IMR-90 (cell line): ENCODE results near the gene NUP153. TPM values are rescaled to one million over a fixed set of nuclear protein-coding genes. Genes with fewer than 3 reads are reported as not detected.

Experiments
- ATAC-seq: fragments of 200-7000 bp; cut with Tn5 transposase; 2 replicates; pipeline ENCODE4 v1.9.1; 2020; ENCODE audit warnings: low read depth, mild to moderate bottlenecking, moderate library complexity
- BruUV-seq: library from RNA; stranded (reverse); fragments of 400-500 nt; replicated peaks from 2 replicates; lab custom pipeline; 2021; lab: Mats Ljungman, UMichigan
- CTCF ChIA-PET: fragments of 300-600 bp; formaldehyde crosslinking; extraction: SDS; loops from one replicate; lab custom pipeline; 2021; ENCODE audit warnings: antibody characterized with exemption; lab: Yijun Ruan, JAX
- POLR2A ChIA-PET: fragments of 300-600 bp; sonication (Branson Sonifier 250); formaldehyde crosslinking; loops from one replicate; lab custom pipeline; 2022; ENCODE audit warnings: antibody characterized with exemption; ENCODE audit not compliant: unreplicated experiment; lab: Charles Lee
- DNase-seq: peaks from one replicate; pipeline ENCODE4 v3.0.0; 2013
- H2AFZ ChIP-seq: replicated peaks from 2 replicates; pipeline ENCODE3; 2013; ENCODE audit warnings: low read length, mild to moderate bottlenecking; ENCODE audit not compliant: poor library complexity
- H2AK5ac ChIP-seq: 2 replicates; pipeline ENCODE4 v1.6.1; 2013; ENCODE audit warnings: low read depth, low read length, inconsistent platforms
- H2AK9ac ChIP-seq: replicated peaks from 2 replicates; pipeline ENCODE3; 2013; ENCODE audit warnings: mild to moderate bottlenecking, low read depth, low read length, moderate library complexity; ENCODE audit not compliant: poor library complexity
- H2BK120ac ChIP-seq: 2 replicates; pipeline ENCODE4 v1.6.1; 2013; ENCODE audit warnings: low read depth, low read length, inconsistent platforms
- H2BK15ac ChIP-seq: 3 replicates; pipeline ENCODE4 v1.6.1; 2013; ENCODE audit warnings: low read depth, low read length, inconsistent platforms
- H2BK20ac ChIP-seq: 2 replicates; pipeline ENCODE4 v1.6.1; 2013; ENCODE audit warnings: low read depth, mild to moderate bottlenecking, inconsistent platforms, low read length, moderate library complexity
- H2BK5ac ChIP-seq: 2 replicates; pipeline ENCODE4 v1.6.1; 2013; ENCODE audit warnings: mild to moderate bottlenecking, low read depth, low read length, inconsistent platforms; ENCODE audit not compliant: poor library complexity, severe bottlenecking
- H3K14ac ChIP-seq: replicated peaks from 2 replicates; pipeline ENCODE4 v1.6.1; 2013; ENCODE audit warnings: low read depth, low read length, inconsistent platforms
- H3K18ac ChIP-seq: 2 replicates; pipeline ENCODE4 v1.6.1; 2013; ENCODE audit warnings: low read depth, low read length, control low read depth
- H3K23ac ChIP-seq: 2 replicates; pipeline ENCODE4 v1.6.1; 2013; ENCODE audit warnings: low read depth, low read length, inconsistent platforms
- H3K27ac ChIP-seq: 2 replicates; pipeline ENCODE4 v1.5.1; 2013; ENCODE audit warnings: mild to moderate bottlenecking, control low read depth, low read length; ENCODE audit not compliant: insufficient read depth
- H3K27me3 ChIP-seq: 2 replicates; pipeline ENCODE4 v1.6.1; 2013; ENCODE audit warnings: low read length; ENCODE audit not compliant: control insufficient read depth, insufficient read depth
- H3K36me3 ChIP-seq: 2 replicates; pipeline ENCODE4 v1.6.1; 2013; ENCODE audit warnings: low read length, mixed read lengths; ENCODE audit not compliant: control insufficient read depth, insufficient read depth
- H3K4ac ChIP-seq: 2 replicates; pipeline ENCODE4 v1.6.1; 2013; ENCODE audit warnings: low read depth, low read length, inconsistent platforms
- H3K4me1 ChIP-seq: 2 replicates; pipeline ENCODE4 v1.6.1; 2013; ENCODE audit warnings: low read length, mixed read lengths; ENCODE audit not compliant: control insufficient read depth, insufficient read depth
- H3K4me2 ChIP-seq: 2 replicates; pipeline ENCODE4 v1.6.1; 2013; ENCODE audit warnings: low read depth, mild to moderate bottlenecking, control low read depth, low read length, moderate library complexity
- H3K4me3 ChIP-seq: 2 replicates; pipeline ENCODE4 v1.5.1; 2013; ENCODE audit warnings: low read depth, mild to moderate bottlenecking, control low read depth, low read length, moderate library complexity; ENCODE audit not compliant: insufficient read depth
- H3K56ac ChIP-seq: 2 replicates; pipeline ENCODE4 v1.6.1; 2013; ENCODE audit warnings: low read length, inconsistent platforms; ENCODE audit not compliant: insufficient read depth; ENCODE audit errors: extremely low read depth
- H3K79me1 ChIP-seq, 2 experiments: 2 replicates each; pipeline ENCODE4 v1.6.1; 2013; ENCODE audit warnings: low read length in 2 of 2, inconsistent platforms in 1 of 2, low read depth in 1 of 2
- H3K9ac ChIP-seq: 2 replicates; pipeline ENCODE4 v1.6.1; 2013; ENCODE audit warnings: low read depth, low read length, control low read depth
- H3K9me1 ChIP-seq: 2 replicates; pipeline ENCODE4 v1.6.1; 2013; ENCODE audit warnings: low read length, inconsistent platforms; ENCODE audit not compliant: insufficient read depth
- H3K9me3 ChIP-seq: 2 replicates; pipeline ENCODE4 v1.6.1; 2013; ENCODE audit warnings: low read length; ENCODE audit not compliant: control insufficient read depth, insufficient read depth
- H4K20me1 ChIP-seq: 2 replicates; pipeline ENCODE4 v1.6.1; 2013; ENCODE audit warnings: low read length, inconsistent platforms; ENCODE audit not compliant: insufficient read depth
- H4K5ac ChIP-seq: 2 replicates; pipeline ENCODE4 v1.6.1; 2013; ENCODE audit warnings: mild to moderate bottlenecking, low read depth, low read length, control low read depth
- H4K8ac ChIP-seq, 2 experiments: 2 replicates each; pipeline ENCODE4 v1.6.1; 2013; ENCODE audit warnings: low read depth in 2 of 2, low read length in 2 of 2, control low read depth in 1 of 2, inconsistent platforms in 1 of 2
- H4K91ac ChIP-seq: 2 replicates; pipeline ENCODE4 v1.6.1; 2013; ENCODE audit warnings: low read depth, low read length, inconsistent platforms; ENCODE audit not compliant: insufficient read depth
- CEBPB ChIP-seq: IDR thresholded peaks from 2 replicates; pipeline ENCODE4 v1.6.1; 2012; ENCODE audit warnings: low read depth, low read length, improper control_type of control experiment
- RAD21 ChIP-seq: IDR thresholded peaks from 2 replicates; pipeline ENCODE4 v1.6.1; 2012; ENCODE audit warnings: low read length, improper control_type of control experiment
- WGBS, 2 experiments: methylation state at CpG; one replicate each; pipeline versions ENCODE4 v1.1.5 to v1.1.7; 2013; ENCODE audit warnings: missing lambda C conversion rate in 2 of 2; ENCODE audit not compliant: insufficient read length in 1 of 2; ENCODE audit errors: extremely low coverage in 2 of 2; 5-methylcytosine and 5-hydroxymethylcytosine counted together
- dilution Hi-C: fragments of 300-500 bp; cut with HindIII; formaldehyde crosslinking; loops from one replicate; pipeline ENCODE4 v1.14.3; 2018; ENCODE audit warnings: low sequenced_read_pairs; ENCODE audit not compliant: unreplicated experiment
- in situ Hi-C: fragments of 300-500 bp; cut with MboI; formaldehyde crosslinking; loops from 3 replicates; pipeline ENCODE4 v1.14.3; 2019; ENCODE audit warnings: low sequenced_read_pairs, inconsistent platforms, mixed read lengths
- intact Hi-C: fragments of 100-400 bp; cut with micrococcal nuclease; formaldehyde crosslinking; loops from 2 replicates; pipeline ENCODE4 v1.10.0; 2022
- polyA plus RNA-seq, 3 experiments: library from polyadenylated mRNA; depleted of rRNA; stranded (reverse); fragments of >200 nt; gene quantifications; 2 replicates each; pipeline ENCODE4 v1.2.3, GENCODE V29; 2012; ENCODE audit warnings: low replicate concordance in 1 of 3
- total RNA-seq: library from RNA; depleted of rRNA; stranded (reverse); fragments of >200 nt; gene quantifications from 2 replicates; pipeline ENCODE4 v1.2.3, GENCODE V29; 2012

The NUP153 gene
- total and polyA plus RNA-seq, 2 of the 4 experiments (the other 2 are of a cell fraction) = 17.2 to 39.4 TPM

DNA sequence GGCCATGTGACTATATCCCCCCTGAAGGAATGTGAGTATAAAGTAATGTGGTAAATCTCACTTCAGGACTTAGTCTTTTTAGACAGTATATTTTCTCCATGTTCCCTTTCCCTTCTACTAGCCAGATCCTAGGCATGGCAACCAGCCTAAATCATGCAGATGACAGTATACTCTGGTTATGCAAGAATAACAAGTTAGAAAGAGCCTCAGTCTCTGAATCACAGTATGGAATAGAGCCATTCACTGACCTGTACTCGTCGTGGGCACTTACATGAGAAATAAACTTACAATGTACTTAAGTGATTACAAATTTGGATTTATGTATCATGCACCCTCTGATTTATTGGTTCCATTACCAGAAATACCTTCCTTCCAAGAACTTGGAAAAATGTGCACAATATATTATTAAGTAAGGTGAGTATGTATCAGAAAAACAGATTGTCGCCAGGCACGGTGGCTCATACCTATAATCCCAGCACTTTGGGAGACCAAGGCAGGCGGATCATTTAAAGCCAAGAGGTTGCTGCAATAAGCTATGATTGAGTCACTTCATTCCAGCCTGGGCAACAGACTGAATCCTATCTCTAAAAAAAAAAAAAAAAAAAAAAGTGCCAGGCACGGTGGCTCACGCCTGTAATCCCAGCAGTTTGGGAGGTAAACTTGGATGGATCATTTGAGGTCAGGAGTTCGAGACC is 131.7 kb downstream of the NUP153 start:
- Histone ChIP-seq H3K4ac (no peak overlapping the region), H3K14ac (no peak overlapping the region), H3K23ac (no peak overlapping the region), H3K27me3 (no peaks in the 10 kb centered on the region; the same call in 1 of the 2 replicates), H3K4me1 (no peaks in the 10 kb centered on the region; the same call in 1 of the 2 replicates), H3K9me1 (no peaks in the 10 kb centered on the region), H3K27ac (no peak overlapping the region), H4K5ac (no peak overlapping the region), H3K79me1 (no peaks in the 10 kb centered on the region), H2AK5ac (no peak overlapping the region), H3K18ac (no peak overlapping the region; the same call in 1 of the 2 replicates), H3K9ac (no peak overlapping the region), H3K36me3 (no peaks in the 10 kb centered on the region), H3K56ac (no peak overlapping the region), H4K91ac (no peak overlapping the region), H3K4me2 (no peak overlapping the region), H3K4me3 (no peak overlapping the region), H2AFZ (no peak overlapping the region), H3K9me3 (peaks cover 12% of the 10 kb centered on the region), H2BK120ac (no peak overlapping the region), H2BK5ac (no peak overlapping the region), H4K8ac (no peak overlapping the region), H4K20me1 (no peaks in the 10 kb centered on the region), H2BK15ac (no peak overlapping the region), H2AK9ac (no peak overlapping the region), H2BK20ac (no peak overlapping the region)
- peak; percentile 85 for ATAC-seq
- dilution Hi-C loops (no loop called here), intact Hi-C loops (no loop called here), in situ Hi-C loops (no loop called here)
- DNase-seq = peak; percentile 93
- TF ChIP-seq RAD21 (no peak), CEBPB (peak; percentile 94)
- ChIA-PET CTCF (interaction anchor here (0.7 kb wide), 2 partner anchors 419 to 485 kb away, joined by 3 read pairs; no protein-coding TSS in a partner anchor), POLR2A (interaction anchor here (0.6 kb wide), 1 partner anchor 237 kb away, joined by 6 read pairs; no protein-coding TSS in a partner anchor)
- 40% methylated on average over 1 of the region's 8 CpGs; no CpG with 5 or more reads in 1 of the 2 experiments for WGBS, 2 experiments
- BruUV-seq = no TSS peak
